GM23248 (cell line): ENCODE results near the gene MGST3. TPM values are rescaled to one million over a fixed set of nuclear protein-coding genes. Genes with fewer than 3 reads are reported as not detected.

Experiments
- DNase-seq: peaks from one replicate; pipeline ENCODE4 v3.0.0-alpha.2; 2015
- H2AFZ ChIP-seq: fragments of 200-600 bp; sonication (generic); 2 replicates; pipeline ENCODE4 v1.6.1; 2016; ENCODE audit warnings: antibody characterized with exemption
- H3F3A ChIP-seq: fragments of 200-600 bp; sonication (generic); 2 replicates; pipeline ENCODE4 v1.6.1; 2016; ENCODE audit warnings: mild to moderate bottlenecking, antibody characterized with exemption, mixed run types; ENCODE audit not compliant: insufficient read depth
- H3K27ac ChIP-seq: fragments of 200-600 bp; sonication (generic); 2 replicates; pipeline ENCODE4 v1.5.1; 2016; ENCODE audit warnings: mild to moderate bottlenecking
- H3K27me3 ChIP-seq: fragments of 200-600 bp; sonication (generic); replicated peaks from 2 replicates; pipeline ENCODE4 v1.6.1; 2016; ENCODE audit warnings: mild to moderate bottlenecking; ENCODE audit not compliant: insufficient read depth
- H3K36me3 ChIP-seq: fragments of 200-600 bp; sonication (generic); 2 replicates; pipeline ENCODE4 v1.6.1; 2016; ENCODE audit warnings: low read depth, mild to moderate bottlenecking
- H3K4me1 ChIP-seq: fragments of 200-600 bp; sonication (generic); 2 replicates; pipeline ENCODE4 v1.6.1; 2016; ENCODE audit warnings: mild to moderate bottlenecking; ENCODE audit not compliant: insufficient read depth
- H3K4me2 ChIP-seq: fragments of 200-600 bp; sonication (generic); one replicate; pipeline ENCODE4 v1.6.1; 2016; ENCODE audit warnings: mild to moderate bottlenecking; ENCODE audit not compliant: unreplicated experiment
- H3K4me3 ChIP-seq: fragments of 200-600 bp; sonication (generic); 2 replicates; pipeline ENCODE4 v1.5.1; 2016; ENCODE audit warnings: mild to moderate bottlenecking
- H3K79me2 ChIP-seq: fragments of 200-600 bp; sonication (generic); 2 replicates; pipeline ENCODE4 v1.6.1; 2016; ENCODE audit warnings: mild to moderate bottlenecking; ENCODE audit not compliant: insufficient read depth
- H3K9ac ChIP-seq: fragments of 200-600 bp; sonication (generic); 2 replicates; pipeline ENCODE4 v1.6.1; 2016; ENCODE audit warnings: mild to moderate bottlenecking
- H3K9me2 ChIP-seq: fragments of 200-600 bp; sonication (generic); 2 replicates; pipeline ENCODE4 v1.6.1; 2016; ENCODE audit warnings: mixed run types, mild to moderate bottlenecking, moderate library complexity; ENCODE audit not compliant: insufficient read depth
- H3K9me3 ChIP-seq: fragments of 200-600 bp; sonication (generic); one replicate; pipeline ENCODE4 v1.6.1; 2017; ENCODE audit warnings: low read depth
- H4K20me1 ChIP-seq: fragments of 200-600 bp; sonication (generic); 2 replicates; pipeline ENCODE4 v1.6.0; 2016; ENCODE audit not compliant: insufficient read depth
- EZH2 ChIP-seq: fragments of 200-600 bp; sonication (generic); IDR thresholded peaks from 2 replicates; pipeline ENCODE4 v1.6.1; 2018; ENCODE audit warnings: antibody characterized with exemption, mild to moderate bottlenecking; ENCODE audit not compliant: insufficient read depth, poor library complexity, severe bottlenecking
- EZH2phosphoT487 ChIP-seq: fragments of 200-600 bp; sonication (generic); IDR thresholded peaks from 2 replicates; pipeline ENCODE4 v1.6.1; 2018; ENCODE audit warnings: antibody characterized with exemption, moderate library complexity, mild to moderate bottlenecking, low read depth; ENCODE audit not compliant: insufficient read depth
- WGBS, 2 experiments: methylation state at CpG; one replicate each; pipeline ENCODE4 v1.1.6; 2015 to 2017; ENCODE audit warnings: low lambda C conversion rate in 2 of 2, low coverage in 1 of 2; ENCODE audit errors: missing lambda C conversion rate in 2 of 2; 5-methylcytosine and 5-hydroxymethylcytosine counted together
- in situ Hi-C: fragments of 300-500 bp; cut with MboI; formaldehyde crosslinking; loops from 2 replicates; pipeline ENCODE4 v1.15.0; 2020
- polyA plus RNA-seq: library from polyadenylated mRNA; unstranded; fragments of >200 nt; fragmentation: Nextera tagmentation; extraction: Ambion mirVana; gene quantifications from 2 replicates; pipeline ENCODE4 v1.2.1, GENCODE V29; 2016
- total RNA-seq: library from RNA; depleted of rRNA; stranded (reverse); fragments of >200 nt; shearing (Covaris generic); gene quantifications from 2 replicates; pipeline ENCODE4 v1.2.3, GENCODE V29; 2014

MGST3 gene
- total and polyA plus RNA-seq, 2 experiments from 2014 or later = 186 to 389 TPM

- 2 to 4% methylated on average over 10 of the region's 10 CpGs for WGBS, 2 experiments
- Histone ChIP-seq H3K27ac (no peak overlapping the region), H3K9me2 (no peaks in the 10 kb centered on the region), H3K4me2 (no peak overlapping the region), H3F3A (peaks cover 6% of the 10 kb centered on the region; the same call in 1 of the 2 replicates), H3K9me3 (no peaks in the 10 kb centered on the region), H3K9ac (no peak overlapping the region), H4K20me1 (no peaks in the 10 kb centered on the region), H3K27me3 (peaks cover 44% of the 10 kb centered on the region), H3K79me2 (no peaks in the 10 kb centered on the region), H3K4me1 (peaks cover 14% of the 10 kb centered on the region), H2AFZ (no peak overlapping the region), H3K4me3 (no peak overlapping the region), H3K36me3 (no peaks in the 10 kb centered on the region)
- DNase-seq = peak; percentile 68
- TF ChIP-seq EZH2 (no peak), EZH2phosphoT487 (no peak)
- in situ Hi-C loops = loop anchor here (5.0 kb wide), 1 partner anchor 191 kb away; no protein-coding TSS in a partner anchor
These were observed 37.9 kb upstream of the MGST3 start for GRCh38 chr1:165592945-165593823.

- DNase-seq = peak; percentile 54
- in situ Hi-C loops = no loop called here
These were observed 35.6 kb upstream of the MGST3 start for GRCh38 chr1:165595246-165595938.

GRCh38 chr1:165597883-165598675, 33.0 kb upstream of the MGST3 start:
- Histone ChIP-seq H4K20me1 (no peaks in the 10 kb centered on the region), H3F3A (peaks cover 16% of the 10 kb centered on the region), H2AFZ (peak overlapping the region; percentile 97), H3K4me3 (peak overlapping the region; percentile 83), H3K9ac (peak overlapping the region; percentile 92), H3K4me2 (peak overlapping the region; percentile 93), H3K9me2 (no peaks in the 10 kb centered on the region), H3K79me2 (no peaks in the 10 kb centered on the region), H3K9me3 (no peaks in the 10 kb centered on the region), H3K4me1 (peaks cover 25% of the 10 kb centered on the region), H3K36me3 (no peaks in the 10 kb centered on the region), H3K27ac (peak overlapping the region; percentile 90), H3K27me3 (peaks cover 19% of the 10 kb centered on the region)
- DNase-seq = peak; percentile 100
- TF ChIP-seq EZH2phosphoT487 = no peak
- no peak for TF ChIP-seq EZH2
- 0% methylated on average over 36 to 37 of the region's 38 CpGs for WGBS, 2 experiments
- in situ Hi-C loops = no loop called here

More at GRCh38 chr1:165595246-165595938, 35.6 kb upstream of the MGST3 start:
- no peaks in the 10 kb centered on the region for H3K36me3 ChIP-seq
- no peak overlapping the region for H3K4me3 ChIP-seq
- no peaks in the 10 kb centered on the region for H4K20me1 ChIP-seq
- H3K9me3 ChIP-seq = no peaks in the 10 kb centered on the region
- no peaks in the 10 kb centered on the region for H3K9me2 ChIP-seq
- H3F3A ChIP-seq = peaks cover 16% of the 10 kb centered on the region
- no peak overlapping the region for H3K4me2 ChIP-seq
- 0 to 6% methylated on average over 1 of the region's 1 CpG for whole genome bisulfite sequencing, 2 experiments
- no peak overlapping the region for H3K9ac ChIP-seq
- H3K27ac ChIP-seq = no peak overlapping the region
- H2AFZ ChIP-seq = no peak overlapping the region
- no peaks in the 10 kb centered on the region for H3K79me2 ChIP-seq
- peaks cover 25% of the 10 kb centered on the region for H3K4me1 ChIP-seq
- TF ChIP-seq EZH2 (no peak), EZH2phosphoT487 (0 out of 2 replicates have a peak, but pooled peaks have one; percentile 35)
- H3K27me3 ChIP-seq = peaks cover 22% of the 10 kb centered on the region

GRCh38 chr1:165598676-165599059, 32.4 kb upstream of the MGST3 start:
- 16 to 23% methylated on average over 2 to 3 of the region's 3 CpGs for WGBS, 2 experiments
- Histone ChIP-seq H3K36me3 (no peaks in the 10 kb centered on the region), H3K27me3 (peaks cover 13% of the 10 kb centered on the region), H3K79me2 (no peaks in the 10 kb centered on the region), H3K4me2 (peak overlapping the region; percentile 93), H3K27ac (peak overlapping the region; percentile 90), H3K4me3 (peak overlapping the region; percentile 83), H4K20me1 (no peaks in the 10 kb centered on the region), H3K9me2 (no peaks in the 10 kb centered on the region), H3K4me1 (peaks cover 25% of the 10 kb centered on the region), H2AFZ (peak overlapping the region; percentile 97), H3K9me3 (no peaks in the 10 kb centered on the region), H3K9ac (peak overlapping the region; percentile 92), H3F3A (peaks cover 16% of the 10 kb centered on the region)
- in situ Hi-C loops = no loop called here
- TF ChIP-seq EZH2phosphoT487 (no peak), EZH2 (no peak)
- no peak for DNase-seq
